Keratinocyte (primary cell): ENCODE measurements around the gene SFMBT2. TPM values are rescaled to one million over a fixed set of nuclear protein-coding genes. Genes with fewer than 3 reads are reported as not detected.

ENCODE experiments used
- DNase-seq: peaks from one replicate; pipeline ENCODE4 v3.0.0-alpha.2; 2011; ENCODE audit warnings: low read depth, missing footprints, low spot score
- FAIRE-seq: peaks from 2 replicates; lab custom pipeline; 2011; peaks lifted over from hg19 to GRCh38; lab: Jason Lieb, UNC
- H2AFZ ChIP-seq: 2 replicates; pipeline ENCODE4 v1.6.0; 2012; ENCODE audit warnings: low read length, control low read depth, inconsistent platforms; ENCODE audit not compliant: control insufficient read depth
- H3K27ac ChIP-seq: 2 replicates; pipeline ENCODE4 v1.5.1; 2011; ENCODE audit warnings: low read length; ENCODE audit not compliant: control insufficient read depth, insufficient read depth
- H3K27me3 ChIP-seq: 3 replicates; pipeline ENCODE4 v1.6.0; 2011; ENCODE audit warnings: low read length; ENCODE audit not compliant: control insufficient read depth, insufficient read depth; ENCODE audit errors: extremely low read depth
- H3K36me3 ChIP-seq, 2 experiments: 2 replicates in 1 of 2; 3 replicates in 1 of 2; pipeline ENCODE4 v1.5.1; 2011; ENCODE audit warnings: low read length in 2 of 2, mild to moderate bottlenecking in 1 of 2; ENCODE audit not compliant: control insufficient read depth in 2 of 2, insufficient read depth in 2 of 2; ENCODE audit errors: extremely low read depth in 1 of 2
- H3K4me1 ChIP-seq: 3 replicates; pipeline ENCODE4 v1.5.1; 2011; ENCODE audit warnings: low read length; ENCODE audit not compliant: control insufficient read depth, insufficient read depth; ENCODE audit errors: extremely low read depth
- H3K4me2 ChIP-seq: 3 replicates; pipeline ENCODE4 v1.6.0; 2011; ENCODE audit warnings: low read depth, low read length; ENCODE audit not compliant: control insufficient read depth, insufficient read depth; ENCODE audit errors: extremely low read depth
- H3K4me3 ChIP-seq, 3 experiments: fragments of 200-600 bp in 1 of 3; sonication (generic) in 1 of 3; 2 replicates in 2 of 3; 3 replicates in 1 of 3; pipeline ENCODE4 v1.5.1; 2011 to 2016; ENCODE audit warnings: low read length in 3 of 3, mild to moderate bottlenecking in 3 of 3, control low read depth in 2 of 3, inconsistent platforms in 1 of 3, low read depth in 1 of 3, mixed read lengths in 1 of 3, mixed run types in 1 of 3, moderate library complexity in 1 of 3; ENCODE audit not compliant: control insufficient read depth in 2 of 3, insufficient read depth in 2 of 3; ENCODE audit errors: extremely low read depth in 1 of 3
- H3K79me2 ChIP-seq: 2 replicates; pipeline ENCODE4 v1.6.0; 2012; ENCODE audit warnings: low read length; ENCODE audit not compliant: control insufficient read depth, insufficient read depth
- H3K9ac ChIP-seq: 3 replicates; pipeline ENCODE4 v1.6.0; 2011; ENCODE audit warnings: low read length; ENCODE audit not compliant: control insufficient read depth, insufficient read depth; ENCODE audit errors: extremely low read depth
- H3K9me1 ChIP-seq: 3 replicates; pipeline ENCODE4 v1.6.0; 2011; ENCODE audit warnings: low read length; ENCODE audit not compliant: control insufficient read depth, insufficient read depth; ENCODE audit errors: extremely low read depth
- H3K9me3 ChIP-seq: 2 replicates; pipeline ENCODE4 v1.5.1; 2012; ENCODE audit warnings: low read depth, low read length; ENCODE audit not compliant: control insufficient read depth
- H4K20me1 ChIP-seq: 3 replicates; pipeline ENCODE4 v1.6.0; 2011; ENCODE audit warnings: low read length; ENCODE audit not compliant: control insufficient read depth, insufficient read depth; ENCODE audit errors: extremely low read depth
- CTCF ChIP-seq, 3 experiments: IDR thresholded peaks in 1 of 3; conservative IDR thresholded peaks in 1 of 3; optimal IDR thresholded peaks in 1 of 3; 2 replicates in 2 of 3; 3 replicates in 1 of 3; pipeline versions ENCODE3 to v1.5.1; 2011; ENCODE audit warnings: low read length in 3 of 3, mild to moderate bottlenecking in 3 of 3, moderate library complexity in 2 of 3, control low read depth in 1 of 3, inconsistent platforms in 1 of 3; ENCODE audit not compliant: insufficient read depth in 2 of 3; ENCODE audit errors: extremely low read depth in 1 of 3
- EZH2 ChIP-seq: IDR thresholded peaks from one replicate; pipeline ENCODE4 v1.6.1; 2012; ENCODE audit warnings: inconsistent platforms, mild to moderate bottlenecking, low read length, moderate library complexity
- dilution Hi-C: fragments of 300-500 bp; cut with MboI; formaldehyde crosslinking; loops from one replicate; pipeline ENCODE4 v1.7.0; 2020; ENCODE audit warnings: low sequenced_read_pairs; ENCODE audit not compliant: extremely low pct_ligation_motif_present
- polyA plus RNA-seq, 5 experiments: library from polyadenylated mRNA; depleted of rRNA in 3 of 5; stranded (reverse) in 3 of 5; stranded (forward) in 1 of 5; unstranded in 1 of 5; fragments of >200 nt; gene quantifications; 1 replicate in 1 of 5; 2 replicates in 3 of 5; 3 replicates in 1 of 5; pipeline versions ENCODE4 v1.2.1 to v1.2.3, GENCODE V29; 2011 to 2012; ENCODE audit warnings: missing spikeins in 2 of 5, low read depth in 1 of 5, low replicate concordance in 1 of 5

Gene SFMBT2
- polyA plus RNA-seq, 1 donor (not counting 4 experiments of a cell fraction or from before 2014, with no cell fraction given): 0.71 TPM

- dilution Hi-C loops: no loop called here
- no peak for FAIRE-seq
Measured at GRCh38 chr10:7122561-7122960, 288.3 kb downstream of the SFMBT2 start.

GRCh38 chr10:7121154-7121797, 289.6 kb downstream of the SFMBT2 start:
- H3K4me3 ChIP-seq: no peak overlapping the region
- no peak for TF ChIP-seq EZH2
- peak; percentile 50 to 68 (median 59) for TF ChIP-seq CTCF (optimal IDR thresholded peaks at IDR 0.05 in 1 of 3, IDR thresholded peaks at IDR 0.05 in 1 of 3, conservative IDR thresholded peaks at IDR 0.05 in 1 of 3; ENCODE audit: extremely low read depth in 1 of 3, insufficient read depth in 2 of 3, low read length in 3 of 3)
- H3K9ac ChIP-seq: no peak overlapping the region
- no peak overlapping the region for H3K4me2 ChIP-seq
- H3K27me3 ChIP-seq: no peaks in the 10 kb centered on the region
- H3K4me1 ChIP-seq: no peaks in the 10 kb centered on the region
- H3K9me3 ChIP-seq: no peaks in the 10 kb centered on the region
- H4K20me1 ChIP-seq: no peaks in the 10 kb centered on the region
- no peak overlapping the region for H2AFZ ChIP-seq
- no peaks in the 10 kb centered on the region for H3K79me2 ChIP-seq
- FAIRE-seq (peak; percentile 9), DNase-seq (no peak)
- H3K36me3 ChIP-seq: no peaks in the 10 kb centered on the region
- no peak overlapping the region for H3K27ac ChIP-seq
- dilution Hi-C loops: no loop called here
- H3K9me1 ChIP-seq: no peaks in the 10 kb centered on the region

More at GRCh38 chr10:7122561-7122960, 288.3 kb downstream of the SFMBT2 start:
- Histone ChIP-seq H3K9me3 (no peaks in the 10 kb centered on the region), H3K36me3 (no peaks in the 10 kb centered on the region), H3K4me1 (no peaks in the 10 kb centered on the region), H3K27me3 (no peaks in the 10 kb centered on the region), H3K4me2 (no peak overlapping the region), H3K27ac (no peak overlapping the region), H4K20me1 (no peaks in the 10 kb centered on the region), H3K4me3 (no peak overlapping the region), H3K9ac (no peak overlapping the region), H3K9me1 (no peaks in the 10 kb centered on the region), H2AFZ (no peak overlapping the region), H3K79me2 (no peaks in the 10 kb centered on the region)
- DNase-seq: no peak
- no peak for TF ChIP-seq CTCF (optimal IDR thresholded peaks at IDR 0.05 in 1 of 3, IDR thresholded peaks at IDR 0.05 in 1 of 3, conservative IDR thresholded peaks at IDR 0.05 in 1 of 3; ENCODE audit: extremely low read depth in 1 of 3, insufficient read depth in 2 of 3, low read length in 3 of 3)
- TF ChIP-seq EZH2: no peak
